ENCODE measurements around the gene MIDN.

Gene MIDN

DNA sequence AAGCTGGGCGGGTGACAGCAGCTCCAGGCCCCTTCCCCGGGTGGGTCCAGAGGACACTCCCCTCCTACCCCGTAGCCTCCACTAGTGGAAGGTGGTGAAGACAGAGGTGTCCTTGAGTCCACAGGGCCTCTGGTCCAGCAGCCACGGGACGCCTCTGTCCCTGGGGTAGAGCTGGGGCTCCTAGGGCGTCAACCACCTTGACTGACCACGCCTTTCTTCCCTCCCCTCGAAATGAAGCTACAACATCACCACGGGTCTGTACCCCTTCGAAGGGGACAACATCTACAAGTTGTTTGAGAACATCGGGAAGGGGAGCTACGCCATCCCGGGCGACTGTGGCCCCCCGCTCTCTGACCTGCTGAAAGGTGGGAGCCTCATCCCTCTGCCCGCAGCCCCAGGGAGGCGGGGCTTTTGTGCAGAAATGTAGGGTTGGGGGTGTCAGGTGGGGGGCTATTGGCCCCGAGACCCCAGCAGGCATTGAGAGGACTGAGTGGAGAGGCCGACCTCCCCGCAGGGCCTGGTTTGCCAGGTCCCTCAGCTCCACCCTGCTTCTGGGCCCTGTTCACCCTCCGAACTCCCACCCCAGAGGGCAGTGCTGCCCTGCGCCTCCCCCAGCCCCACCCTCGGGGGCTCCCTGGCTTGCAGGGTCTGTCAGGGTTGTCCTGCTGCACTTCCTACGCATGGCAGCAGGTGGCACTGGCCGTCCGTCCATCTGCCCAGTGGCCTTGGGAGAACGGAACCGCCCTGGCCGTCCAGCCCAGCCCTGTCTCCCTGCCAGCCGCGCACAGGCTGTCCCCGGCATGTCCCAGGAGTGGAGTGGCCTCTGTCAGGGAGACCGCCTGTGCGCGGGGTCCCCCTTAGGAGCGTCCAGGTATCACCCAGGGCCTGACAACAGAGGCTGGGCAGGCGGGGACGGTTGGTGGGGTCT is 27.1 kb upstream of the MIDN start:
- DNase-seq: no peak

DNA sequence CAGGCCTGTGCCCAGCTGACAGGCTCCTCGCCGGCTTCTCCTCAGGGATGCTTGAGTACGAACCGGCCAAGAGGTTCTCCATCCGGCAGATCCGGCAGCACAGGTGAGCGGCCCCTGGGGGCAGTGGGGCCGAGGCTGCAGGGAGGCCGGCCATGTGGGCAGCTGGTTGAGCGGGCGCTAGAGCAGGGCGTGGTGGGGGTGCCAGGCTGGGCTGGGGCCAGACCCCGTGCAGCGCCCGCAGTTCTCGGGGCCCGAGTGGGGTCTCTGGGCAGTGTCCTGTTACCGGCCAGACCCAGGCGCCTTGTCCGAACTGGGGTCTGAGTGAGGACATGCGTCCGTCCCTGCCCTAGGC is 26.5 kb upstream of the MIDN start:
- DNase-seq: no peak

DNA sequence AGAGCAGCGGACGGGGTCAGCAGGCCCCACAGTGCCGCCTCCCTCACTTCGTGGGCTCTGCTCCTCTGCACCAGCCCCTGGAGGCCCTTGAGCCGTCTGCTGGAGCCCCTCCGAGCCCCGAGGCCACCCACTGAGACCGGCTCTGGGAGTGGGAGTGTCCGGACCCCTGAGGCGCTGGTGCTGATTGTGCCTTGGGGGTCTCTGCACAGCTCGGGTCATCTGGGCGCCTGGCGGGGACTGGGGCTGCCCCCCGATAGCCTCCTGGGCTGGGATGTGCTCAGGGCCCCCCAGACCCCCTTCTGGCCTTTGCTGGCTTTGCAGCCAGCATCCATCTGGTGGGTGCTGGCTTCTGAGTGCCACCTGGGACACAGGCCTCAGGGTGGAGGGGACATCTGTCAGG is 26.0 kb upstream of the MIDN start:
- DNase-seq: no peak

DNA sequence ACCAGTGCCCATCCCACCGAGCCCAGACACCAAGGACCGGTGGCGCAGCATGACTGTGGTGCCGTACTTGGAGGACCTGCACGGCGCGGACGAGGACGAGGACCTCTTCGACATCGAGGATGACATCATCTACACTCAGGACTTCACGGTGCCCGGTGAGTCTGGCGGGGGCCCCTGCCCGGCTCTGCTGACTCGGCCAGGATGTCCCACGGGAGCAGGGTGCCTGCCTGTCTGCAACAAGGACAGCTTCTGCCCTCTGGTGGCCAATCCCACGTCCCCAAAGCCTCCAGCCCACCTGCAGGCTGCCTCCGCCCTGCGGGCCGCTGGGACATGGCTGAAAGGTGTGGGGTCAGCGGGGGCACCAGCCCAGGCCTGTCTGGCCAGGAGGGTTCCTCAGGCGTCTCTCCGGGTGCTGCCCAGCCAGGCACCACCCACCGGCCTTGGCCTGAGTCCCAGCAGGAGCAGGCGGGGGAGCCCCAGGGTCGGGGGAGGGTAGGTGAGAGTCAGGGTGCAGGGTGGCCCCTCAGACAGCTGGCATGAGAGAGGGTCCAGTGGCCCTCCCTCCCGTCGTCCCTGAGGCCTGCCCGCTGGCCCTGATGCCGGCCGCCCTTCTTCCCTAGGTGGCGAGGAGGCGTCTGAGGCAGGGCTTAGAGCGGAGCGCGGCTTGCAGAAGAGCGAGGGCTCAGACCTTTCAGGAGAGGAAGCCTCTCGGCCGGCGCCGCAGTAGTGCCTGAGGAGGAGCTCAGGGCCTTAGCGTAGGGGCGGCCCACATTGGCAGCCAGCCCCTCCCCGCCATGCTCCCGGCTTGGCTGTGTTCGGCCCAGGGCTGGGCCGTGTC is 25.1 kb upstream of the MIDN start:
- no peak for DNase-seq

- no peak for DNase-seq
Measured at GRCh38 chr19:1224047-1224825, 24.1 kb upstream of the MIDN start.

GRCh38 chr19:1224847-1225246 is 23.5 kb upstream of the MIDN start:
- DNase-seq: no peak

GRCh38 chr19:1225440-1226226 is 22.8 kb upstream of the MIDN start:
- DNase-seq: no peak

- no peak for DNase-seq
Measured at GRCh38 chr19:1226227-1226518, 22.2 kb upstream of the MIDN start.

DNA sequence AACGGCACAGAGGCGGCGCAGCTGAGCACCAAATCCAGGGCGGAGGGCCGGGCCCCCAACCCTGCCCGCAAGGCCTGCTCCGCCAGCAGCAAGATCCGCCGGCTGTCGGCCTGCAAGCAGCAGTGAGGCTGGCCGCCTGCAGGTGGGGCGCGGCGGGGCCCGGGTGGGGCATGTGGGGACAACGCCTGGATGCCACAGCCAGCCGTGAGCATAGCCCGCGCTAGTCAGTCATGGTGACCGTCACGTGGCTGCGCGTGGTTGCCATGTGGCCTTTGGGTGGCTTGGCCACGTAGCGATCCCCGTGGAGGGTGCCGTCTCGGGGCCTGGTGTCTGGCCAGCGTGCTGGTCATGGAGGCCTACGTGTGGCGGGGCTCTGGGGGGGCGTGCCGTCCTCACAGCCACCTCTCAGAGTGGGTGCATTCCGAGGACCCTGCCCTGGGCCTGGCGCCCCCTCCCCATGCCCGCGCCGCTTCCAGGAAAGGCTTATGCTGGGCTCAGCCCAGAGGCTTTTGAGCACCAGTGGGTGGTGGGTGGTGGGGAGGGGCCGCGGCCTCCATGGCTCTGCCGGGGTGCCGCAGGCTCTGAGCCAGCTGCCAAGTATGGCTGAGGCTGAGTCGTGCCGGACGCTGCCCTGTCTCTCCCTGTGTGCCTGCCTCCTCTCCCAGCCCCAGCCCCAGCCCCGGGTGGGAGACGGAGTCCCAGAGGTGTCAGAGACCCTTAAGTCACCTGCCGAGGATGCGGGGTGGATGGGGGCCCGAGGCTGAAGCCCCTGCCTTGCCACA is 21.7 kb upstream of the MIDN start:
- no peak for DNase-seq

DNA sequence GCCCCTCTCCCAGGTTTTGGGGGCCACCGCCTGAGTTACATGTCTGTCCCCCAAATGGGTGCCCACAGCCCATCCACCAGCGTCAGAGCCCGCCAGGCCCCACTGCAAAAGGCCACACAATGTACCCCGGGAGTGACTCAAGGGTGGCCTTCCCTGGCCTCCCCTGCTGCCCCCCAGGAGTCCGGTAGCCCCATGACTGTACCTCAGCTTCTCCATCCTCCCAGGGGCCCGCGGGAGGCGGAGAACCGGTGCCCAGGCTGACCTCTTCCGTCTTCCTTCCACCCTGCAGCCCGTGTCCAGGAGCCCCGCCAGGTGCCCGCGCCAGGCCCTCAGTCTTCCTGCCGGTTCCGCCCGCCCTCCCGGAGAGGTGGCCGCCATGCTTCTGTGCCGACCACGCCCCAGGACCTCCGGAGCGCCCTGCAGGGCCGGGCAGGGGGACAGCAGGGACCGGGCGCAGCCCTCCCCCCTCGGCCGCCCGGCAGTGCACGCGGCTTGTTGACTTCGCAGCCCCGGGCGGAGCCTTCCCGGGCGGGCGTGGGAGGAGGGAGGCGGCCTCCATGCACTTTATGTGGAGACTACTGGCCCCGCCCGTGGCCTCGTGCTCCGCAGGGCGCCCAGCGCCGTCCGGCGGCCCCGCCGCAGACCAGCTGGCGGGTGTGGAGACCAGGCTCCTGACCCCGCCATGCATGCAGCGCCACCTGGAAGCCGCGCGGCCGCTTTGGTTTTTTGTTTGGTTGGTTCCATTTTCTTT is 20.9 kb upstream of the MIDN start:
- DNase-seq: no peak

DNA sequence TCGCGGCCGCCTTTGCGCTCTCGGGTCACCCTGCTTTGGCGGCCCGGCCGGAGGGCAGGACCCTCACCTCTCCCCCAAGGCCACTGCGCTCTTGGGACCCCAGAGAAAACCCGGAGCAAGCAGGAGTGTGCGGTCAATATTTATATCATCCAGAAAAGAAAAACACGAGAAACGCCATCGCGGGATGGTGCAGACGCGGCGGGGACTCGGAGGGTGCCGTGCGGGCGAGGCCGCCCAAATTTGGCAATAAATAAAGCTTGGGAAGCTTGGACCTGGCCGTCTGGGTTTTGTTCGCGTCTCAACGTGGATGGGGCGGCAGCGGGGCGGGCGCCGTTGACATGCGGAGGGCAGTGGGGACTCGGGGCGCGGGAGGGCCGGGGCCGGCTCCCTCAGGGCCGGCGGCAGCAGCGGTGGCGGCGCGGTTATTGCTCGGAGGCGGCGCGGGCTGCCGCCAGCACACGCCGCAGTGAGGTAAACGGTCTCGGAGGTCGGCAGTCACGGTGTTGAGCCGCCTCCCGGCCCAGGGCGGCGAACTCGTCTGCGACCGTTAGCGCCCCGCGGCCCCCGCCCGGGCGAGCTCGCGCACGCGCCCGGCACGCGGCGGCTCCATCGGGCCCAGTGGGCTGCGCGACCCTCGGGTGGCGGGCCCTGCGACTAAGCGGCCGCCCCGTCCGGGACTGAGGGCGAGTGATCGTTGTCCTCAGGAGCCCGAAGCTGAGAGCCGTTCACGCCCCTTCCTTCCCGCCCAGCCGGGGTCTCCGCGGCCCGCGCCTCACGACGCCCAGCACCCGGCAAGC is 20.0 kb upstream of the MIDN start:
- DNase-seq: no peak

DNA sequence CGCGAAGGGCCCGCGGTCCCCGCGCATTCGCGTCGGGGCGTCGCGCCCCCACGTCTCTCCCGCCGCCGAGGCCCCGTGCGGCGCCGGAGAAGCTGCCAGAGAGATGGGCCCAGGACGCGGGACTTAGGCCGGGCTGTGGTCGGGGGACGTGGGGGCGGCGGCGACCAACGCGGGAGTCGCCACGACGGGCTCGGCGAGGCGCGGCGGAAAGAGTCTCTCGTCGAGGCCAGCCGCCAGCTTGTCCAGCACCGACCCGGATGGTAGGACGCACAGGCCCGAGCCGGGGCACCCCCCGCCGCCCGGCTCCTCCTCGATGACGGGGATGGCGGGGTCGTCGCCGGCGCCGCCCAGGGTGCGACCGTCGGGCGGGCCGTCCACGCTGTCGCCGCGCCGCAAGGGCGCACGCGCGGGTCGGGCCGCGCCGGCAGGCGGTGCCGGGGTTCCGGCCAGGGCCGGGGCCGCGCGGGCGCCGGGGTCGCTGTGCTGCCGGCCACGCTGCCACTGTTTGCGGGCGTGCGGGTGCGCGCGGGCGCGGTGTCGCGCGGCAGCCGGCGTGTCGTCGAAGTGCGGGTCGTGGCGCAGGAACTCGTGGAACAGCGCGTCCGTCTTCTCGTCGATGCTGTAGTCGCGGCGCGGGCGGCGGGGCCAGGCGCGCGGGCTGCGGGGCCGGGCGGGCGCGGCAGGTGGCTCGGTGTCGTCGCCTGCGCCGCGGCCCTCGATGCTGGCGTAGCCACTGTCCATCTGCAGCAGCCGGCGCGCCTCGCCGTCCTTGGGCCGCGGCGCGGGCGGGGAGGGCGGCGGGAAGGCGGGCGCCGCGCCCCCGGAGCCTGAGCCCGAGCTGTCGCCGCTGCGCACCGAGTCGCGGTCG is 19.1 kb upstream of the MIDN start:
- no peak for DNase-seq

GRCh38 chr19:1229924-1230782 is 18.2 kb upstream of the MIDN start:
- DNase-seq: no peak

GRCh38 chr19:1230783-1231489 is 17.4 kb upstream of the MIDN start:
- DNase-seq: no peak

GRCh38 chr19:1231729-1232637 is 16.4 kb upstream of the MIDN start:
- DNase-seq: no peak

- DNase-seq: no peak
Measured at GRCh38 chr19:1232652-1233072, 15.7 kb upstream of the MIDN start.

Measured in activated naive CD4-positive, alpha-beta T cell (primary cell).